K562 (cell line): ENCODE data around the gene RINL. TPM values are rescaled to one million over a fixed set of nuclear protein-coding genes. Genes with fewer than 3 reads are reported as not detected.
A peak's percentile ranks its signal among the peaks of the same experiment; 100 is the strongest.

Source experiments
- CREBBP ChIP-seq: IDR thresholded peaks from one replicate; pipeline ENCODE4 v1.6.1; 2012; ENCODE audit warnings: low read depth, mild to moderate bottlenecking, control low read depth, inconsistent platforms, low read length
- EP400 ChIP-seq: fragments of 450-650 bp; IDR thresholded peaks from 2 replicates; pipeline ENCODE4 v1.6.1; 2017; ENCODE audit warnings: antibody characterized with exemption, mild to moderate bottlenecking, moderate library complexity
- ERF ChIP-seq: fragments of 450-650 bp; formaldehyde crosslinking; IDR thresholded peaks from 2 replicates; pipeline ENCODE4 v1.4.0; 2020; ENCODE audit warnings: mild to moderate bottlenecking, mixed read lengths
- GMEB1 ChIP-seq: fragments of 250-450 bp; sonication (Bioruptor Pico); IDR thresholded peaks from 2 replicates; pipeline ENCODE4 v1.4.0; 2020; ENCODE audit warnings: mild to moderate bottlenecking
- GTF2A2 ChIP-seq: IDR thresholded peaks from 2 replicates; pipeline ENCODE4 v1.6.1; 2016; ENCODE audit warnings: mild to moderate bottlenecking, missing genetic modification characterization, missing compliant biosample characterization
- ID3 ChIP-seq, 2 experiments: fragments of 250-450 bp in 1 of 2; fragments of 450-650 bp in 1 of 2; sonication (Bioruptor Pico) in 1 of 2; IDR thresholded peaks; 2 replicates each; pipeline versions ENCODE4 v1.6.1 to v1.8.0; 2016 to 2021; ENCODE audit warnings: mild to moderate bottlenecking in 2 of 2, moderate library complexity in 2 of 2, missing compliant biosample characterization in 1 of 2, missing genetic modification characterization in 1 of 2
- MAX ChIP-seq: sonication (generic); formaldehyde crosslinking; IDR thresholded peaks from 2 replicates; pipeline ENCODE4 v1.9.0; 2022; ENCODE audit warnings: mild to moderate bottlenecking, missing genetic modification reagents
- NR1H2 ChIP-seq: sonication (generic); formaldehyde crosslinking; IDR thresholded peaks from 2 replicates; pipeline ENCODE4 v1.4.0; 2020; ENCODE audit warnings: mild to moderate bottlenecking, missing genetic modification reagents
- NR3C1 ChIP-seq: sonication (generic); formaldehyde crosslinking; IDR thresholded peaks from 2 replicates; pipeline ENCODE4 v1.8.1; 2022; ENCODE audit warnings: missing genetic modification reagents
- NUFIP1 ChIP-seq: fragments of 450-650 bp; IDR thresholded peaks from 2 replicates; pipeline ENCODE4 v1.6.1; 2018; ENCODE audit not compliant: partially characterized antibody
- PURB ChIP-seq: sonication (generic); formaldehyde crosslinking; IDR thresholded peaks from 2 replicates; pipeline ENCODE4 v1.9.0; 2021; ENCODE audit warnings: low read depth, mild to moderate bottlenecking, missing genetic modification reagents
- RHOXF2B ChIP-seq: fragments of 250-450 bp; sonication (Bioruptor Pico); conservative IDR thresholded peaks from 2 replicates; pipeline ENCODE4 v1.5.1; 2021
- polyA plus RNA-seq, 8 experiments: library from polyadenylated mRNA; depleted of rRNA in 4 of 8; stranded (reverse) in 5 of 8; unstranded in 3 of 8; fragments of >200 nt; fragmentation: Nextera tagmentation in 2 of 8; fragmentation: Illumina TruSeq in 1 of 8; extraction: Ambion mirVana in 2 of 8; extraction: Trizol in 1 of 8; gene quantifications; 2 replicates each; pipeline versions ENCODE4 v1.2.1 to v1.2.3, GENCODE V29; 2011 to 2014; ENCODE audit warnings: inconsistent platforms in 1 of 8, missing spikeins in 1 of 8
- total RNA-seq, 7 experiments: library from RNA; depleted of rRNA in 6 of 7; stranded (reverse); fragments of >200 nt in 6 of 7; fragmentation: Illumina TruSeq in 2 of 7; extraction: Trizol in 2 of 7; gene quantifications; 2 replicates each; pipeline versions ENCODE4 v1.2.1 to v1.2.3, GENCODE V29; 2011 to 2021; ENCODE audit warnings: low replicate concordance in 1 of 7
- TF ChIP-seq, protein P1 (sequence below): fragments of 450-650 bp; formaldehyde crosslinking; conservative IDR thresholded peaks from 2 replicates; pipeline ENCODE4 v1.4.0; 2022; ENCODE audit warnings: mild to moderate bottlenecking, missing genetic modification characterization
- TF ChIP-seq, protein P2 (sequence below): fragments of 450-650 bp; IDR thresholded peaks from 2 replicates; pipeline ENCODE4 v1.6.1; 2018; ENCODE audit warnings: mild to moderate bottlenecking, low read depth; ENCODE audit not compliant: partially characterized antibody
- TF ChIP-seq, protein P3 (sequence below): fragments of 150-350 bp; IDR thresholded peaks from 2 replicates; pipeline ENCODE4 v1.6.1; 2014; ENCODE audit warnings: low read depth, mild to moderate bottlenecking, low read length, borderline replicate concordance
- TF ChIP-seq, protein P4 (sequence below): fragments of 450-650 bp; IDR thresholded peaks from 2 replicates; pipeline ENCODE4 v1.6.1; 2016; ENCODE audit warnings: missing biosample characterization, missing genetic modification characterization

RINL gene
- total and polyA plus RNA-seq, 9 of the 15 experiments (the other 6 are each of a cell fraction or from before 2014, with no cell fraction given): 0.82 to 10.9 (median 4.9) TPM

GRCh38 chr19:38851622-38852230, 26.3 kb downstream of the RINL start (continued):
- TF ChIP-seq CREBBP: no peak
- no peak for TF ChIP-seq NR3C1 (CRISPR knock-in tag)
- TF ChIP-seq, protein P1, sequence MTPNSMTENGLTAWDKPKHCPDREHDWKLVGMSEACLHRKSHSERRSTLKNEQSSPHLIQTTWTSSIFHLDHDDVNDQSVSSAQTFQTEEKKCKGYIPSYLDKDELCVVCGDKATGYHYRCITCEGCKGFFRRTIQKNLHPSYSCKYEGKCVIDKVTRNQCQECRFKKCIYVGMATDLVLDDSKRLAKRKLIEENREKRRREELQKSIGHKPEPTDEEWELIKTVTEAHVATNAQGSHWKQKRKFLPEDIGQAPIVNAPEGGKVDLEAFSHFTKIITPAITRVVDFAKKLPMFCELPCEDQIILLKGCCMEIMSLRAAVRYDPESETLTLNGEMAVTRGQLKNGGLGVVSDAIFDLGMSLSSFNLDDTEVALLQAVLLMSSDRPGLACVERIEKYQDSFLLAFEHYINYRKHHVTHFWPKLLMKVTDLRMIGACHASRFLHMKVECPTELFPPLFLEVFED (CRISPR knock-in tag): no peak
- no peak for TF ChIP-seq ID3 (CRISPR knock-in tag; IDR thresholded peaks at IDR 0.05)
- TF ChIP-seq ID3 (tag; IDR thresholded peaks at IDR 0.05): no peak
- TF ChIP-seq RHOXF2B (CRISPR knock-in tag): no peak
- TF ChIP-seq NUFIP1: no peak
- TF ChIP-seq, protein P2, sequence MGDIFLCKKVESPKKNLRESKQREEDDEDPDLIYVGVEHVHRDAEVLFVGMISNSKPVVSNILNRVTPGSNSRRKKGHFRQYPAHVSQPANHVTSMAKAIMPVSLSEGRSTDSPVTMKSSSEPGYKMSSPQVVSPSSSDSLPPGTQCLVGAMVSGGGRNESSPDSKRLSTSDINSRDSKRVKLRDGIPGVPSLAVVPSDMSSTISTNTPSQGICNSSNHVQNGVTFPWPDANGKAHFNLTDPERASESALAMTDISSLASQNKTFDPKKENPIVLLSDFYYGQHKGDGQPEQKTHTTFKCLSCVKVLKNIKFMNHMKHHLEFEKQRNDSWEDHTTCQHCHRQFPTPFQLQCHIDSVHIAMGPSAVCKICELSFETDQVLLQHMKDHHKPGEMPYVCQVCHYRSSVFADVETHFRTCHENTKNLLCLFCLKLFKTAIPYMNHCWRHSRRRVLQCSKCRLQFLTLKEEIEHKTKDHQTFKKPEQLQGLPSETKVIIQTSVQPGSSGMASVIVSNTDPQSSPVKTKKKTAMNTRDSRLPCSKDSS: no peak
- peak; percentile 98 for TF ChIP-seq MAX (CRISPR knock-in tag)
- TF ChIP-seq ERF: no peak
- peak; percentile 92 for TF ChIP-seq EP400
- no peak for TF ChIP-seq NR1H2 (CRISPR knock-in tag)
- no peak for TF ChIP-seq PURB (CRISPR knock-in tag)
- peak; percentile 82 for TF ChIP-seq GMEB1 (CRISPR knock-in tag)
- no peak for TF ChIP-seq GTF2A2 (tag)
- TF ChIP-seq, protein P3, sequence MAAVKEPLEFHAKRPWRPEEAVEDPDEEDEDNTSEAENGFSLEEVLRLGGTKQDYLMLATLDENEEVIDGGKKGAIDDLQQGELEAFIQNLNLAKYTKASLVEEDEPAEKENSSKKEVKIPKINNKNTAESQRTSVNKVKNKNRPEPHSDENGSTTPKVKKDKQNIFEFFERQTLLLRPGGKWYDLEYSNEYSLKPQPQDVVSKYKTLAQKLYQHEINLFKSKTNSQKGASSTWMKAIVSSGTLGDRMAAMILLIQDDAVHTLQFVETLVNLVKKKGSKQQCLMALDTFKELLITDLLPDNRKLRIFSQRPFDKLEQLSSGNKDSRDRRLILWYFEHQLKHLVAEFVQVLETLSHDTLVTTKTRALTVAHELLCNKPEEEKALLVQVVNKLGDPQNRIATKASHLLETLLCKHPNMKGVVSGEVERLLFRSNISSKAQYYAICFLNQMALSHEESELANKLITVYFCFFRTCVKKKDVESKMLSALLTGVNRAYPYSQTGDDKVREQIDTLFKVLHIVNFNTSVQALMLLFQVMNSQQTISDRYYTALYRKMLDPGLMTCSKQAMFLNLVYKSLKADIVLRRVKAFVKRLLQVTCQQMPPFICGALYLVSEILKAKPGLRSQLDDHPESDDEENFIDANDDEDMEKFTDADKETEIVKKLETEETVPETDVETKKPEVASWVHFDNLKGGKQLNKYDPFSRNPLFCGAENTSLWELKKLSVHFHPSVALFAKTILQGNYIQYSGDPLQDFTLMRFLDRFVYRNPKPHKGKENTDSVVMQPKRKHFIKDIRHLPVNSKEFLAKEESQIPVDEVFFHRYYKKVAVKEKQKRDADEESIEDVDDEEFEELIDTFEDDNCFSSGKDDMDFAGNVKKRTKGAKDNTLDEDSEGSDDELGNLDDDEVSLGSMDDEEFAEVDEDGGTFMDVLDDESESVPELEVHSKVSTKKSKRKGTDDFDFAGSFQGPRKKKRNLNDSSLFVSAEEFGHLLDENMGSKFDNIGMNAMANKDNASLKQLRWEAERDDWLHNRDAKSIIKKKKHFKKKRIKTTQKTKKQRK: no peak
- TF ChIP-seq, protein P4, sequence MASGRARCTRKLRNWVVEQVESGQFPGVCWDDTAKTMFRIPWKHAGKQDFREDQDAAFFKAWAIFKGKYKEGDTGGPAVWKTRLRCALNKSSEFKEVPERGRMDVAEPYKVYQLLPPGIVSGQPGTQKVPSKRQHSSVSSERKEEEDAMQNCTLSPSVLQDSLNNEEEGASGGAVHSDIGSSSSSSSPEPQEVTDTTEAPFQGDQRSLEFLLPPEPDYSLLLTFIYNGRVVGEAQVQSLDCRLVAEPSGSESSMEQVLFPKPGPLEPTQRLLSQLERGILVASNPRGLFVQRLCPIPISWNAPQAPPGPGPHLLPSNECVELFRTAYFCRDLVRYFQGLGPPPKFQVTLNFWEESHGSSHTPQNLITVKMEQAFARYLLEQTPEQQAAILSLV (tag): no peak
